Measurements from ENCODE around the gene NTMT1.

NTMT1 gene

GRCh38 chr9:129677456-129677855, 51.5 kb downstream of the NTMT1 start:
- no peak for DNase-seq (ENCODE audit: low read depth in 2 of 2)

- no peak for DNase-seq (ENCODE audit: low read depth in 2 of 2)
Measured at GRCh38 chr9:129678844-129679243, 52.9 kb downstream of the NTMT1 start.

GRCh38 chr9:129679537-129679936, 53.6 kb downstream of the NTMT1 start:
- DNase-seq (ENCODE audit: low read depth in 2 of 2): no peak

- DNase-seq (ENCODE audit: low read depth in 2 of 2): no peak
Measured at GRCh38 chr9:129681924-129682323, 56.0 kb downstream of the NTMT1 start.

GRCh38 chr9:129682381-129682780, 56.4 kb downstream of the NTMT1 start:
- DNase-seq (ENCODE audit: low read depth in 2 of 2): no peak

GRCh38 chr9:129685220-129685932, 59.4 kb downstream of the NTMT1 start:
- no peak for DNase-seq (ENCODE audit: low read depth in 2 of 2)
